Measurements from ENCODE around the gene COL8A1. TPM values are rescaled to one million over a fixed set of nuclear protein-coding genes. Genes with fewer than 3 reads are reported as not detected.
"Not testable (repeated sequence)": the region's sequence is repeated elsewhere in the genome, so short reads cannot be mapped to it uniquely, and the experiment has no call there.

Gene COL8A1
- total RNA-seq, result 1 to 10 TPM; 2.2 to 8.6 (median 5.1) TPM

- H3K36me3 ChIP-seq, result no peaks in the 10 kb centered on the region
- H3K4me1 ChIP-seq, result peaks cover 3 to 13% of the 10 kb centered on the region in 2 donors
- H3K27me3 ChIP-seq, result peaks cover 31 to 37% (median 35%) of the 10 kb centered on the region in 3 donors
- H3K27ac ChIP-seq, result peak within 1 kb of the TSS; percentile 38 to 61 (median 46)
- in situ Hi-C loops (cut with MboI; ENCODE audit: low sequenced_read_pairs in 4 of 4) (no loop called here), intact Hi-C loops (cut with DNase I; ENCODE audit: low total_unique reads) (no loop called here)
- DNase-seq (peak in 1 of 2 donors; percentile 29), ATAC-seq (peak; percentile 33 to 39)
- H3K4me3 ChIP-seq, result peak within 1 kb of the TSS; percentile 35 to 53 (median 44)
- H3K9me3 ChIP-seq, result no peaks in the 10 kb centered on the region
- TF ChIP-seq CTCF (IDR thresholded peaks at IDR 0.05 in 4 of 5, conservative IDR thresholded peaks at IDR 0.05 in 1 of 5), result no peak
- peak in 1 of 2 donors; percentile 26 for TF ChIP-seq POLR2A (IDR thresholded peaks at IDR 0.05)
Observed at GRCh38 chr3:99638167-99638948, at the start of gene COL8A1. Gene COL8A1 (plus strand): TSS chr3:99638594. CDS start chr3:99790683, 152,089 bp downstream.

GRCh38 chr3:99589168-99589567, 49.2 kb upstream of the COL8A1 start:
- in situ Hi-C loops (cut with MboI; ENCODE audit: low sequenced_read_pairs in 4 of 4); ATAC-seq: not testable (repeated sequence)

GRCh38 chr3:99599894-99600293, 38.5 kb upstream of the COL8A1 start:
- no peak overlapping the region for H3K27ac ChIP-seq
- no peaks in the 10 kb centered on the region for H3K36me3 ChIP-seq
- no peaks in the 10 kb centered on the region for H3K27me3 ChIP-seq
- intact Hi-C loops (cut with DNase I; ENCODE audit: low total_unique reads) (no loop called here), in situ Hi-C loops (cut with MboI; ENCODE audit: low sequenced_read_pairs in 4 of 4) (no loop called here)
- TF ChIP-seq POLR2A (IDR thresholded peaks at IDR 0.05) (no peak), CTCF (IDR thresholded peaks at IDR 0.05 in 4 of 5, conservative IDR thresholded peaks at IDR 0.05 in 1 of 5) (no peak)
- no peaks in the 10 kb centered on the region for H3K9me3 ChIP-seq
- DNase-seq (no peak), ATAC-seq (no peak)
- H3K4me1 ChIP-seq, result no peaks in the 10 kb centered on the region
- no peak overlapping the region for H3K4me3 ChIP-seq

More at GRCh38 chr3:99589168-99589567, 49.2 kb upstream of the COL8A1 start:
- H3K9me3 ChIP-seq; DNase-seq; H3K36me3 ChIP-seq; H3K4me1 ChIP-seq; H3K4me3 ChIP-seq; H3K27me3 ChIP-seq; H3K27ac ChIP-seq; intact Hi-C loops (cut with DNase I; ENCODE audit: low total_unique reads): not testable (repeated sequence)

GRCh38 chr3:99601515-99601914, 36.9 kb upstream of the COL8A1 start:
- no peaks in the 10 kb centered on the region for H3K9me3 ChIP-seq
- TF ChIP-seq POLR2A (IDR thresholded peaks at IDR 0.05) (no peak), CTCF (IDR thresholded peaks at IDR 0.05 in 4 of 5, conservative IDR thresholded peaks at IDR 0.05 in 1 of 5) (no peak)
- H3K27ac ChIP-seq, result no peak overlapping the region
- no peaks in the 10 kb centered on the region for H3K4me1 ChIP-seq
- no peak overlapping the region for H3K4me3 ChIP-seq
- intact Hi-C loops (cut with DNase I; ENCODE audit: low total_unique reads), result no loop called here
- H3K36me3 ChIP-seq, result no peaks in the 10 kb centered on the region
- in situ Hi-C loops (cut with MboI; ENCODE audit: low sequenced_read_pairs in 4 of 4), result no loop called here
- no peaks in the 10 kb centered on the region for H3K27me3 ChIP-seq
- no peak for ATAC-seq
- no peak for DNase-seq

- Histone ChIP-seq H3K4me3 (no peak overlapping the region), H3K4me1 (no peaks in the 10 kb centered on the region), H3K9me3 (no peaks in the 10 kb centered on the region), H3K27ac (no peak overlapping the region), H3K27me3 (no peaks in the 10 kb centered on the region), H3K36me3 (no peaks in the 10 kb centered on the region)
- in situ Hi-C loops (cut with MboI; ENCODE audit: low sequenced_read_pairs in 4 of 4) (no loop called here), intact Hi-C loops (cut with DNase I; ENCODE audit: low total_unique reads) (no loop called here)
- TF ChIP-seq CTCF (IDR thresholded peaks at IDR 0.05 in 4 of 5, conservative IDR thresholded peaks at IDR 0.05 in 1 of 5), result no peak
- no peak for TF ChIP-seq POLR2A (IDR thresholded peaks at IDR 0.05)
- no peak for ATAC-seq
- DNase-seq, result no peak
Observed at GRCh38 chr3:99602183-99602582, 36.2 kb upstream of the COL8A1 start.

All from gastrocnemius medialis (tissue), 4 donors.